ENCODE measurements around the gene MLN.

DNA sequence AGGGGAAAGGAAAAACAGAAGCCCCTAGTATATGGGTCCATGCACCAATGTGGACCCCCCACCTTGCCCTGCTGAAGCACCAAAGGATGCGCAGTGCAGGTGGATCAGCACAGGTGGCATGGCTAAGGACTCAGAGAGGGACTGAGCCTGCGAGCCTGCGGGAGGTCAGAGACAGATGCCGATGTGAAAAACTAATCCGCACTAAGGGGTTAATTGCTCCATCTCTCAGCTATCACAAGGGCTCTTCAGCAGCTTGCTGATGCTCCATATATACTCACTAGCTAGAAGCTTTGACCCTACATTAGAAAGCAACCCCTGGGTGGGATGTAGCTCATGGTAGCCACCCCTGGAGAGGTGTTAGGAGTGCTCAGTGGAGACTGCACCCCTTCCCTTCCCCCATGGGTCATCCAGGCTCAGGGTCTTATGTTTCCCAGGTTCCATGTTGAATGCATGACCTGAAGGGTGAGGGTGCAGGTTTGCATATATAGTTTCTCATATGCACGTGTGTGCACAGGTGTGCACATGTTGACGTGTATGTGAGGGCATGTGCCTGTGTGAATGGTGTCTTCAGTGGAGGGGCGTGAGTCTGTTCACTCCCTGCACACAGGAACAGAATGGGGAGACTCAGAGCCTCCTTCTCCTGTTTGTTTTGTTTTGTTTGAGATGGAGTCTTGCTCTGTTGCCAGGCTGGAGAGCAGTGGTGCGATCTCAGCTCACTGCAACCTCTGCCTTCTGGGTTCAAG, 43.7 kb downstream of the MLN start:
- TF ChIP-seq, protein P1, sequence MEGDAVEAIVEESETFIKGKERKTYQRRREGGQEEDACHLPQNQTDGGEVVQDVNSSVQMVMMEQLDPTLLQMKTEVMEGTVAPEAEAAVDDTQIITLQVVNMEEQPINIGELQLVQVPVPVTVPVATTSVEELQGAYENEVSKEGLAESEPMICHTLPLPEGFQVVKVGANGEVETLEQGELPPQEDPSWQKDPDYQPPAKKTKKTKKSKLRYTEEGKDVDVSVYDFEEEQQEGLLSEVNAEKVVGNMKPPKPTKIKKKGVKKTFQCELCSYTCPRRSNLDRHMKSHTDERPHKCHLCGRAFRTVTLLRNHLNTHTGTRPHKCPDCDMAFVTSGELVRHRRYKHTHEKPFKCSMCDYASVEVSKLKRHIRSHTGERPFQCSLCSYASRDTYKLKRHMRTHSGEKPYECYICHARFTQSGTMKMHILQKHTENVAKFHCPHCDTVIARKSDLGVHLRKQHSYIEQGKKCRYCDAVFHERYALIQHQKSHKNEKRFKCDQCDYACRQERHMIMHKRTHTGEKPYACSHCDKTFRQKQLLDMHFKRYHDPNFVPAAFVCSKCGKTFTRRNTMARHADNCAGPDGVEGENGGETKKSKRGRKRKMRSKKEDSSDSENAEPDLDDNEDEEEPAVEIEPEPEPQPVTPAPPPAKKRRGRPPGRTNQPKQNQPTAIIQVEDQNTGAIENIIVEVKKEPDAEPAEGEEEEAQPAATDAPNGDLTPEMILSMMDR (IDR thresholded peaks at IDR 0.05): no peak
- no peak for TF ChIP-seq POLR2A (IDR thresholded peaks at IDR 0.05)

Data from esophagus squamous epithelium (tissue), 4 donors.